Peyer's patch (tissue), 4 donors: ENCODE results near the gene ZNF367. TPM values are rescaled to one million over a fixed set of nuclear protein-coding genes. Genes with fewer than 3 reads are reported as not detected.

Experiments
- DNase-seq, 3 donors: peaks; one replicate each; pipeline ENCODE4 v3.0.0-alpha.2; 2017 to 2019
- H3K27ac ChIP-seq, 4 donors: fragments of 200-600 bp; sonication (generic); one replicate each; pipeline ENCODE4 v1.5.1; 2016 to 2019
- H3K27me3 ChIP-seq, 2 donors: fragments of 200-600 bp; sonication (generic); one replicate each; pipeline ENCODE4 v1.5.1; 2019
- H3K36me3 ChIP-seq, 3 donors: fragments of 200-600 bp; sonication (generic); one replicate each; pipeline ENCODE4 v1.5.1; 2016 to 2019
- H3K4me1 ChIP-seq, 4 donors: fragments of 200-600 bp; sonication (generic); one replicate each; pipeline ENCODE4 v1.5.1; 2016 to 2019
- H3K4me3 ChIP-seq, 4 donors: fragments of 200-600 bp; sonication (generic); 1 replicate in 3 of 4; 2 replicates in 1 of 4; pipeline ENCODE4 v1.5.1; 2016 to 2019; ENCODE audit warnings: mild to moderate bottlenecking in 1 of 4
- H3K9me3 ChIP-seq, 4 donors: fragments of 200-600 bp; sonication (generic); one replicate each; pipeline ENCODE4 v1.5.1; 2016 to 2019; ENCODE audit warnings: mild to moderate bottlenecking in 1 of 4
- POLR2A ChIP-seq, 2 donors: fragments of 450-650 bp; IDR thresholded peaks; one replicate each; pipeline ENCODE4 v1.5.1; 2017; ENCODE audit warnings: antibody characterized with exemption in 2 of 2, mild to moderate bottlenecking in 2 of 2, moderate library complexity in 2 of 2
- total RNA-seq, 4 donors: library from RNA; depleted of rRNA; stranded (reverse); fragments of >200 nt; gene quantifications; one replicate each; pipeline ENCODE4 v1.1.0, GENCODE V29; 2016
- TF ChIP-seq, protein P1 (sequence below), 6 experiments: fragments of 450-650 bp in 4 of 6; fragments of 200-600 bp in 2 of 6; sonication (generic) in 1 of 6; IDR thresholded peaks; one replicate each; pipeline ENCODE4 v1.5.1; 2017 to 2019; ENCODE audit warnings: antibody characterized with exemption in 6 of 6, mild to moderate bottlenecking in 3 of 6, moderate library complexity in 1 of 6

Gene ZNF367
- total RNA-seq, 4 donors from 2014 or later: 1.5 to 7.4 (median 3.4) TPM

- Histone ChIP-seq H3K36me3 (no peaks in the 10 kb centered on the region), H3K4me3 (no peak overlapping the region), H3K4me1 (no peaks in the 10 kb centered on the region), H3K27ac (peak overlapping the region; percentile 13 to 53 (median 37)), H3K9me3 (no peaks in the 10 kb centered on the region), H3K27me3 (no peaks in the 10 kb centered on the region)
- DNase-seq: peak in 2 of 3 donors; percentile 41 to 59
- TF ChIP-seq, protein P1, sequence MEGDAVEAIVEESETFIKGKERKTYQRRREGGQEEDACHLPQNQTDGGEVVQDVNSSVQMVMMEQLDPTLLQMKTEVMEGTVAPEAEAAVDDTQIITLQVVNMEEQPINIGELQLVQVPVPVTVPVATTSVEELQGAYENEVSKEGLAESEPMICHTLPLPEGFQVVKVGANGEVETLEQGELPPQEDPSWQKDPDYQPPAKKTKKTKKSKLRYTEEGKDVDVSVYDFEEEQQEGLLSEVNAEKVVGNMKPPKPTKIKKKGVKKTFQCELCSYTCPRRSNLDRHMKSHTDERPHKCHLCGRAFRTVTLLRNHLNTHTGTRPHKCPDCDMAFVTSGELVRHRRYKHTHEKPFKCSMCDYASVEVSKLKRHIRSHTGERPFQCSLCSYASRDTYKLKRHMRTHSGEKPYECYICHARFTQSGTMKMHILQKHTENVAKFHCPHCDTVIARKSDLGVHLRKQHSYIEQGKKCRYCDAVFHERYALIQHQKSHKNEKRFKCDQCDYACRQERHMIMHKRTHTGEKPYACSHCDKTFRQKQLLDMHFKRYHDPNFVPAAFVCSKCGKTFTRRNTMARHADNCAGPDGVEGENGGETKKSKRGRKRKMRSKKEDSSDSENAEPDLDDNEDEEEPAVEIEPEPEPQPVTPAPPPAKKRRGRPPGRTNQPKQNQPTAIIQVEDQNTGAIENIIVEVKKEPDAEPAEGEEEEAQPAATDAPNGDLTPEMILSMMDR (IDR thresholded peaks at IDR 0.05): no peak
These were observed 19.4 kb downstream of the ZNF367 start for GRCh38 chr9:96398582-96399324.

- no peaks in the 10 kb centered on the region for H3K9me3 ChIP-seq
- no peaks in the 10 kb centered on the region for H3K36me3 ChIP-seq
- H3K27ac ChIP-seq: no peak overlapping the region
- no peak overlapping the region for H3K4me3 ChIP-seq
- no peak for DNase-seq
- TF ChIP-seq, protein P1 (IDR thresholded peaks at IDR 0.05): no peak
- TF ChIP-seq POLR2A (IDR thresholded peaks at IDR 0.05): no peak
- peaks cover 0 to 5% (median 0%) of the 10 kb centered on the region in 4 donors for H3K4me1 ChIP-seq
- no peaks in the 10 kb centered on the region for H3K27me3 ChIP-seq
These were observed 22.2 kb downstream of the ZNF367 start for GRCh38 chr9:96395964-96396363.

DNA sequence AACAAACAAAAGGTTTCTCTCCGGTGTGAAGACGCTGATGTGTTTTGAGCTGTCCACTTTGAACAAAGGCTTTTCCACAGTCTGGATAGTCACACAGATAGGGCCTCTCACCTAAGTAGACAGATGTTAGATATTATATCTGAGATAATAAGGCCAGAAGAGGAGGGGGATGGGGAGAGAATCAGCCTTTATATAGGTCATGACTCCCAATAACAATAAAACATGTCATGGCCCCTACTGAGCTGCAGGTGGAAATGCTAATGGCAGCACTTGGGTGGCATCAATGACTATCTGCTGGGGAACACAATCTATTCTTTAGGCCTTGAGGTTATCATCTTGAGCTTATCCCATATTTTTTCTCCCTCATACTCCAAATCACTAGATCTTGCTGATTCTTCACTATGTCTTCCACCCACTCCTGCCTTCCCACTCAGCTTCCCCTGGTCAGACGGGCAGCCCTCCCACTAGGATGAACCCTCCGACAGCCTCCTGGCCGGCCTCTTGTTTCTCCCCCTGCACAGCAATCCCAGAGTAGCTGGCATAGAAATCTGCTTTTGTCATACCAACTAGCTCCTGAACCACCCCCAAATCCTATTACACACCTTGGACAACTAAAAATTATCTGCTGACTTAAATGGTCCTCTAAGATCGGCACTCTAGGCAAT is 23.2 kb downstream of the ZNF367 start:
- Histone ChIP-seq H3K4me3 (no peak overlapping the region), H3K36me3 (no peaks in the 10 kb centered on the region), H3K4me1 (peaks cover 0 to 5% (median 0%) of the 10 kb centered on the region in 4 donors), H3K27ac (no peak overlapping the region), H3K27me3 (no peaks in the 10 kb centered on the region), H3K9me3 (no peaks in the 10 kb centered on the region)
- DNase-seq: no peak
- no peak for TF ChIP-seq POLR2A (IDR thresholded peaks at IDR 0.05)
- TF ChIP-seq, protein P1 (IDR thresholded peaks at IDR 0.05): no peak

- TF ChIP-seq POLR2A (IDR thresholded peaks at IDR 0.05): no peak
- TF ChIP-seq, protein P1 (IDR thresholded peaks at IDR 0.05): no peak
- no peak for DNase-seq
- H3K27ac ChIP-seq: peak overlapping the region in 3 of 4 donors; percentile 60 to 81 (median 78)
- no peaks in the 10 kb centered on the region for H3K27me3 ChIP-seq
- H3K36me3 ChIP-seq: no peaks in the 10 kb centered on the region
- H3K9me3 ChIP-seq: no peaks in the 10 kb centered on the region
- H3K4me3 ChIP-seq: no peak overlapping the region
- H3K4me1 ChIP-seq: peaks cover 0 to 5% (median 0%) of the 10 kb centered on the region in 4 donors
These were observed 25.9 kb downstream of the ZNF367 start for GRCh38 chr9:96392263-96392662.

GRCh38 chr9:96391021-96391765 is 27.0 kb downstream of the ZNF367 start:
- Histone ChIP-seq H3K9me3 (no peaks in the 10 kb centered on the region), H3K4me3 (peak overlapping the region in 2 of 4 donors; percentile 8 to 17), H3K4me1 (peaks cover 0 to 5% (median 0%) of the 10 kb centered on the region in 4 donors), H3K36me3 (no peaks in the 10 kb centered on the region), H3K27ac (peak overlapping the region in 3 of 4 donors; percentile 60 to 81 (median 78)), H3K27me3 (no peaks in the 10 kb centered on the region)
- DNase-seq: peak in 2 of 3 donors; percentile 82 to 83
- TF ChIP-seq POLR2A (IDR thresholded peaks at IDR 0.05): peak in 1 of 2 donors; percentile 64
- TF ChIP-seq, protein P1 (IDR thresholded peaks at IDR 0.05): no peak
